BE2C (cell line): ENCODE results near the gene BABAM2.
"Not testable (repeated sequence)": the region's sequence is repeated elsewhere in the genome, so short reads cannot be mapped to it uniquely, and the experiment has no call there.

Source experiments
- DNase-seq: peaks from one replicate; pipeline ENCODE4 v3.0.0-alpha.2; 2020
- H3K27me3 ChIP-seq: fragments of 250-450 bp; sonication (Bioruptor Pico); 2 replicates; pipeline ENCODE4 v1.5.1; 2020; ENCODE audit warnings: mild to moderate bottlenecking
- H3K36me3 ChIP-seq: fragments of 250-450 bp; sonication (Bioruptor Pico); 2 replicates; pipeline ENCODE4 v1.5.1; 2020; ENCODE audit warnings: mild to moderate bottlenecking
- H3K4me1 ChIP-seq: fragments of 250-450 bp; sonication (Bioruptor Pico); 2 replicates; pipeline ENCODE4 v1.5.1; 2020
- H3K4me3 ChIP-seq: 2 replicates; pipeline ENCODE4 v1.5.1; 2011; ENCODE audit warnings: low read depth, low read length
- H3K9me3 ChIP-seq: fragments of 250-450 bp; sonication (Bioruptor Pico); 2 replicates; pipeline ENCODE4 v1.5.1; 2020
- CTCF ChIP-seq: IDR thresholded peaks from 2 replicates; pipeline ENCODE4 v1.5.1; 2012; ENCODE audit warnings: mild to moderate bottlenecking, low read depth, low read length

The BABAM2 gene

GRCh38 chr2:28253543-28253942 is 363.0 kb downstream of the BABAM2 start:
- no peaks in the 10 kb centered on the region for H3K27me3 ChIP-seq
- no peak for TF ChIP-seq CTCF
- H3K36me3 ChIP-seq: no peaks in the 10 kb centered on the region
- no peaks in the 10 kb centered on the region for H3K4me1 ChIP-seq
- no peak overlapping the region for H3K4me3 ChIP-seq
- H3K9me3 ChIP-seq: no peaks in the 10 kb centered on the region
- DNase-seq: no peak

GRCh38 chr2:28255231-28255630 is 364.7 kb downstream of the BABAM2 start:
- not testable (repeated sequence) for H3K36me3 ChIP-seq, DNase-seq, H3K9me3 ChIP-seq, H3K4me3 ChIP-seq, H3K27me3 ChIP-seq, H3K4me1 ChIP-seq

- no peak for DNase-seq
- H3K4me3 ChIP-seq: no peak overlapping the region
- no peak for TF ChIP-seq CTCF
- no peaks in the 10 kb centered on the region for H3K27me3 ChIP-seq
- no peaks in the 10 kb centered on the region for H3K4me1 ChIP-seq
- H3K36me3 ChIP-seq: no peaks in the 10 kb centered on the region
- H3K9me3 ChIP-seq: no peaks in the 10 kb centered on the region
Observed at GRCh38 chr2:28257182-28257581, 366.7 kb downstream of the BABAM2 start.

- not testable (repeated sequence) for H3K27me3 ChIP-seq, DNase-seq, H3K9me3 ChIP-seq, H3K4me1 ChIP-seq, H3K36me3 ChIP-seq, H3K4me3 ChIP-seq
Observed at GRCh38 chr2:28259226-28259625, 368.7 kb downstream of the BABAM2 start.

- Histone ChIP-seq H3K9me3 (no peaks in the 10 kb centered on the region), H3K4me1 (peaks cover 12% of the 10 kb centered on the region), H3K27me3 (no peaks in the 10 kb centered on the region), H3K4me3 (no peak overlapping the region), H3K36me3 (no peaks in the 10 kb centered on the region)
- no peak for TF ChIP-seq CTCF
- no peak for DNase-seq
Observed at GRCh38 chr2:28263690-28264089, 373.2 kb downstream of the BABAM2 start.

- Histone ChIP-seq H3K9me3 (no peaks in the 10 kb centered on the region), H3K36me3 (no peaks in the 10 kb centered on the region), H3K4me3 (no peak overlapping the region), H3K4me1 (peaks cover 28% of the 10 kb centered on the region), H3K27me3 (no peaks in the 10 kb centered on the region)
- no peak for TF ChIP-seq CTCF
- no peak for DNase-seq
Observed at GRCh38 chr2:28267282-28267681, 376.8 kb downstream of the BABAM2 start.

- peaks cover 28% of the 10 kb centered on the region for H3K4me1 ChIP-seq
- DNase-seq: no peak
- H3K4me3 ChIP-seq: no peak overlapping the region
- H3K9me3 ChIP-seq: no peaks in the 10 kb centered on the region
- no peaks in the 10 kb centered on the region for H3K27me3 ChIP-seq
- H3K36me3 ChIP-seq: no peaks in the 10 kb centered on the region
- no peak for TF ChIP-seq CTCF
Observed at GRCh38 chr2:28268386-28268785, 377.9 kb downstream of the BABAM2 start.
